IMR-90 (cell line): ENCODE data around the gene CHRNA1. TPM values are rescaled to one million over a fixed set of nuclear protein-coding genes. Genes with fewer than 3 reads are reported as not detected.

ENCODE experiments used
- polyA plus RNA-seq, 3 experiments: library from polyadenylated mRNA; depleted of rRNA; stranded (reverse); fragments of >200 nt; gene quantifications; 2 replicates each; pipeline ENCODE4 v1.2.3, GENCODE V29; 2012; ENCODE audit warnings: low replicate concordance in 1 of 3
- total RNA-seq: library from RNA; depleted of rRNA; stranded (reverse); fragments of >200 nt; gene quantifications from 2 replicates; pipeline ENCODE4 v1.2.3, GENCODE V29; 2012; rRNA removed

Gene CHRNA1
- total and polyA plus RNA-seq, 2 of the 4 experiments (the other 2 are of a cell fraction) = 0.75 to 0.90 TPM

Other genes starting within 250 kb of the CHRNA1 start
- 2.7 and 3.3 TPM in 2 replicates for gene WIPF1, start 166.7 kb downstream of the CHRNA1 start, total RNA-seq
- 13.5 and 14.2 TPM in 2 replicates for gene WIPF1, start 166.7 kb downstream of the CHRNA1 start, polyA plus RNA-seq (2012; rRNA removed)
- 54.4 and 58.4 TPM in 2 replicates for gene CHN1, start 240.9 kb upstream of the CHRNA1 start, total RNA-seq
- gene CHN1, start 240.9 kb upstream of the CHRNA1 start, polyA plus RNA-seq (2012; rRNA removed) = 65.3 and 66.9 TPM in 2 replicates